HepG2 (cell line): ENCODE measurements around the gene GFPT1. TPM values are rescaled to one million over a fixed set of nuclear protein-coding genes. Genes with fewer than 3 reads are reported as not detected.

ENCODE experiments used
- DR1 ChIP-seq: sonication (generic); formaldehyde crosslinking; IDR thresholded peaks from 2 replicates; pipeline ENCODE4 v1.8.0; 2021; ENCODE audit warnings: mild to moderate bottlenecking, missing genetic modification reagents, inconsistent platforms
- HMG20B ChIP-seq: conservative IDR thresholded peaks from 2 replicates; pipeline ENCODE4 v1.6.1; 2016; ENCODE audit warnings: missing genetic modification reagents, missing compliant biosample characterization
- KLF15 ChIP-seq: sonication (generic); formaldehyde crosslinking; IDR thresholded peaks from 2 replicates; pipeline ENCODE4 v1.8.1; 2023; ENCODE audit warnings: borderline replicate concordance, mild to moderate bottlenecking, inconsistent platforms, missing genetic modification reagents, mixed read lengths
- PAWR ChIP-seq: sonication (generic); formaldehyde crosslinking; IDR thresholded peaks from 2 replicates; pipeline ENCODE4 v1.4.0; 2020; ENCODE audit warnings: missing genetic modification reagents, mild to moderate bottlenecking, borderline replicate concordance
- SALL1 ChIP-seq: sonication (generic); formaldehyde crosslinking; IDR thresholded peaks from 2 replicates; pipeline ENCODE4 v1.8.0; 2022; ENCODE audit warnings: mild to moderate bottlenecking, missing genetic modification reagents
- SALL2 ChIP-seq: sonication (generic); formaldehyde crosslinking; IDR thresholded peaks from 2 replicates; pipeline ENCODE4 v1.8.1; 2023; ENCODE audit warnings: mild to moderate bottlenecking, missing genetic modification reagents, inconsistent platforms
- ZNF230 ChIP-seq: sonication (generic); formaldehyde crosslinking; IDR thresholded peaks from 2 replicates; pipeline ENCODE4 v1.4.0; 2020; ENCODE audit warnings: mild to moderate bottlenecking, missing genetic modification reagents
- ZNF335 ChIP-seq: sonication (generic); formaldehyde crosslinking; IDR thresholded peaks from 2 replicates; pipeline ENCODE4 v1.4.0; 2020; ENCODE audit warnings: missing genetic modification reagents
- ZNF430 ChIP-seq: sonication (generic); formaldehyde crosslinking; IDR thresholded peaks from 2 replicates; pipeline ENCODE4 v1.9.0; 2021; ENCODE audit warnings: mild to moderate bottlenecking, missing genetic modification reagents
- ZNF678 ChIP-seq: sonication (generic); formaldehyde crosslinking; IDR thresholded peaks from 2 replicates; pipeline ENCODE4 v1.4.0; 2020; ENCODE audit warnings: mild to moderate bottlenecking, missing genetic modification reagents
- polyA plus RNA-seq, 8 experiments: library from polyadenylated mRNA; depleted of rRNA in 3 of 8; stranded (reverse) in 7 of 8; unstranded in 1 of 8; fragments of >200 nt; fragmentation: Illumina TruSeq in 4 of 8; extraction: Trizol in 4 of 8; gene quantifications; 2 replicates each; pipeline versions ENCODE4 v1.2.1 to v1.2.3, GENCODE V29; 2011 to 2016; ENCODE audit warnings: low read depth in 4 of 8, missing spikeins in 1 of 8, mixed read lengths in 1 of 8; ENCODE audit not compliant: insufficient read depth in 1 of 8
- total RNA-seq, 5 experiments: library from RNA; depleted of rRNA; stranded (reverse); fragments of >200 nt; fragmentation: Illumina TruSeq; extraction: Trizol; gene quantifications; 2 replicates each; pipeline ENCODE4 v1.2.3, GENCODE V29; 2016; ENCODE audit warnings: low read depth in 1 of 5
- TF ChIP-seq, protein P1 (sequence below): sonication (generic); formaldehyde crosslinking; IDR thresholded peaks from 2 replicates; pipeline ENCODE4 v1.4.0; 2020; ENCODE audit warnings: mild to moderate bottlenecking, missing genetic modification reagents
- TF ChIP-seq, protein P2 (sequence below): fragments of 450-650 bp; IDR thresholded peaks from 2 replicates; pipeline ENCODE4 v1.6.1; 2016
- TF ChIP-seq, protein P3 (sequence below): sonication (generic); formaldehyde crosslinking; IDR thresholded peaks from 2 replicates; pipeline ENCODE4 v1.4.0; 2020; ENCODE audit warnings: missing genetic modification reagents
- TF ChIP-seq, protein P4 (sequence below): sonication (generic); formaldehyde crosslinking; IDR thresholded peaks from 2 replicates; pipeline ENCODE4 v1.4.0; 2020; ENCODE audit warnings: mild to moderate bottlenecking, missing genetic modification reagents, borderline replicate concordance
- TF ChIP-seq, protein P5 (sequence below): sonication (generic); formaldehyde crosslinking; IDR thresholded peaks from 2 replicates; pipeline ENCODE4 v1.5.0; 2020; ENCODE audit warnings: missing genetic modification reagents
- TF ChIP-seq, protein P6 (sequence below): sonication (generic); formaldehyde crosslinking; IDR thresholded peaks from 2 replicates; pipeline ENCODE4 v1.4.0; 2020; ENCODE audit warnings: missing genetic modification reagents

Gene GFPT1
- total and polyA plus RNA-seq, 2 of the 13 experiments (the other 11 are each of a cell fraction or from before 2014, with no cell fraction given): 24.0 to 84.9 TPM

DNA sequence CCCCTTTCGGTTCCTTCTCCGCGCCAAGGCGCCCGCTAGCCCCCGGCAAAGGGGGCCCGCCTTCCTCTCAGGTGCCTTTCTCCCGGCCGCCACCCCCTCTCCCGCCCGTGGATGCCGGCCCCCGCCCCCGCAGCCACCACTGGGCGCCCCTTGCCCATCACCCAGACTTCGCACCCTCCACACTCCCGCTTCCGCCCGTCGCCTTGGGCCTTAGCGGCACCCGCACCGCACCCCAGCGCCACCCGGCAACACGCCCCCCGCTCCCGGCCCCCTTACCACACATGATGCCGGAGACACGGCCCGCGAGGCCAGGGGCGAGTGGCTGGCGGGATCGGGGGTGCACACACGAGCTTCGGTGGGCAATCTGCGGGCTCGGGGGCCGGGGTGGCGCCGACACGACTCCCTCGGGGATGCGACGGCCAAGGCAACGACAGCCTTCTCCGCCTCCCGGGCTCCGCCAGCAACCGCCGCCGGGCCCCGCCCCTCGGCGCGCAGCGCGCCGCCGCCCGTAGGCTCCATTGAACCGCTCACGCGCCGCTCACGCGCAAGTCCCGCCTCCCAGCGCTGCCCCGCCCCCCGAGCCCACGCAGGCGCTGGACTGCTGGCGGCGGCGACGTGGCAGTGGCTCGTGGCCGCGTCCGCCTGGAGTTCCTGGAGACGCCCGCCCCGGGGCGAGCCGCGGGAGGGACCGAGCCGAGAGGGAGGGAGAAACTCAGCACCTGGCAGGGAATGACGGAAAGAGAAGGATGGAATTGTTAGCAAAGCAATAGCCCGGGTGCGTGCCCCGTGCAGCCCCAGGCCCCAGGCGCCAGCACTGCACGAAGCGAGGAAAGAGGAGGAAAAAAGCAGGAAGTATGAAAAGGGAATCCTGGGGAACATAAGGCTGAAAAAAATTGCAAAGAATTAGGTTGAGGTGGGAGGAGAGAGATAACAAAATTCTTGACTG is at the start of gene GFPT1 (continued):
- TF ChIP-seq KLF15 (CRISPR knock-in tag): peak; percentile 55; the same call in 1 of the 2 replicates
- TF ChIP-seq, protein P1, sequence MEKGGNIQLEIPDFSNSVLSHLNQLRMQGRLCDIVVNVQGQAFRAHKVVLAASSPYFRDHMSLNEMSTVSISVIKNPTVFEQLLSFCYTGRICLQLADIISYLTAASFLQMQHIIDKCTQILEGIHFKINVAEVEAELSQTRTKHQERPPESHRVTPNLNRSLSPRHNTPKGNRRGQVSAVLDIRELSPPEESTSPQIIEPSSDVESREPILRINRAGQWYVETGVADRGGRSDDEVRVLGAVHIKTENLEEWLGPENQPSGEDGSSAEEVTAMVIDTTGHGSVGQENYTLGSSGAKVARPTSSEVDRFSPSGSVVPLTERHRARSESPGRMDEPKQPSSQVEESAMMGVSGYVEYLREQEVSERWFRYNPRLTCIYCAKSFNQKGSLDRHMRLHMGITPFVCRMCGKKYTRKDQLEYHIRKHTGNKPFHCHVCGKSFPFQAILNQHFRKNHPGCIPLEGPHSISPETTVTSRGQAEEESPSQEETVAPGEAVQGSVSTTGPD (CRISPR knock-in tag): no peak
- TF ChIP-seq ZNF430 (CRISPR knock-in tag): peak; percentile 86
- peak; percentile 92 for TF ChIP-seq SALL2 (CRISPR knock-in tag)
- TF ChIP-seq, protein P2, sequence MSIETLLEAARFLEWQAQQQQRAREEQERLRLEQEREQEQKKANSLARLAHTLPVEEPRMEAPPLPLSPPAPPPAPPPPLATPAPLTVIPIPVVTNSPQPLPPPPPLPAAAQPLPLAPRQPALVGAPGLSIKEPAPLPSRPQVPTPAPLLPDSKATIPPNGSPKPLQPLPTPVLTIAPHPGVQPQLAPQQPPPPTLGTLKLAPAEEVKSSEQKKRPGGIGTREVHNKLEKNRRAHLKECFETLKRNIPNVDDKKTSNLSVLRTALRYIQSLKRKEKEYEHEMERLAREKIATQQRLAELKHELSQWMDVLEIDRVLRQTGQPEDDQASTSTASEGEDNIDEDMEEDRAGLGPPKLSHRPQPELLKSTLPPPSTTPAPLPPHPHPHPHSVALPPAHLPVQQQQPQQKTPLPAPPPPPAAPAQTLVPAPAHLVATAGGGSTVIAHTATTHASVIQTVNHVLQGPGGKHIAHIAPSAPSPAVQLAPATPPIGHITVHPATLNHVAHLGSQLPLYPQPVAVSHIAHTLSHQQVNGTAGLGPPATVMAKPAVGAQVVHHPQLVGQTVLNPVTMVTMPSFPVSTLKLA: peak; percentile 29; the same call in 1 of the 2 replicates
- peak; percentile 64 for TF ChIP-seq DR1 (CRISPR knock-in tag)
- TF ChIP-seq, protein P3, sequence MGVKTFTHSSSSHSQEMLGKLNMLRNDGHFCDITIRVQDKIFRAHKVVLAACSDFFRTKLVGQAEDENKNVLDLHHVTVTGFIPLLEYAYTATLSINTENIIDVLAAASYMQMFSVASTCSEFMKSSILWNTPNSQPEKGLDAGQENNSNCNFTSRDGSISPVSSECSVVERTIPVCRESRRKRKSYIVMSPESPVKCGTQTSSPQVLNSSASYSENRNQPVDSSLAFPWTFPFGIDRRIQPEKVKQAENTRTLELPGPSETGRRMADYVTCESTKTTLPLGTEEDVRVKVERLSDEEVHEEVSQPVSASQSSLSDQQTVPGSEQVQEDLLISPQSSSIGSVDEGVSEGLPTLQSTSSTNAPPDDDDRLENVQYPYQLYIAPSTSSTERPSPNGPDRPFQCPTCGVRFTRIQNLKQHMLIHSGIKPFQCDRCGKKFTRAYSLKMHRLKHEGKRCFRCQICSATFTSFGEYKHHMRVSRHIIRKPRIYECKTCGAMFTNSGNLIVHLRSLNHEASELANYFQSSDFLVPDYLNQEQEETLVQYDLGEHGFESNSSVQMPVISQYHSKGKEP (CRISPR knock-in tag): peak; percentile 54
- TF ChIP-seq ZNF230: peak; percentile 76; the same call in 1 of the 2 replicates
- TF ChIP-seq, protein P4, sequence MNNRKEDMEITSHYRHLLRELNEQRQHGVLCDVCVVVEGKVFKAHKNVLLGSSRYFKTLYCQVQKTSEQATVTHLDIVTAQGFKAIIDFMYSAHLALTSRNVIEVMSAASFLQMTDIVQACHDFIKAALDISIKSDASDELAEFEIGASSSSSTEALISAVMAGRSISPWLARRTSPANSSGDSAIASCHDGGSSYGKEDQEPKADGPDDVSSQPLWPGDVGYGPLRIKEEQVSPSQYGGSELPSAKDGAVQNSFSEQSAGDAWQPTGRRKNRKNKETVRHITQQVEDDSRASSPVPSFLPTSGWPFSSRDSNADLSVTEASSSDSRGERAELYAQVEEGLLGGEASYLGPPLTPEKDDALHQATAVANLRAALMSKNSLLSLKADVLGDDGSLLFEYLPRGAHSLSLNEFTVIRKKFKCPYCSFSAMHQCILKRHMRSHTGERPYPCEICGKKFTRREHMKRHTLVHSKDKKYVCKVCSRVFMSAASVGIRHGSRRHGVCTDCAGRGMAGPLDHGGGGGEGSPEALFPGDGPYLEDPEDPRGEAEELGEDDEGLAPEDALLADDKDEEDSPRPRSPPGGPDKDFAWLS (CRISPR knock-in tag): peak; percentile 88; the same call in 1 of the 2 replicates
- TF ChIP-seq, protein P5, sequence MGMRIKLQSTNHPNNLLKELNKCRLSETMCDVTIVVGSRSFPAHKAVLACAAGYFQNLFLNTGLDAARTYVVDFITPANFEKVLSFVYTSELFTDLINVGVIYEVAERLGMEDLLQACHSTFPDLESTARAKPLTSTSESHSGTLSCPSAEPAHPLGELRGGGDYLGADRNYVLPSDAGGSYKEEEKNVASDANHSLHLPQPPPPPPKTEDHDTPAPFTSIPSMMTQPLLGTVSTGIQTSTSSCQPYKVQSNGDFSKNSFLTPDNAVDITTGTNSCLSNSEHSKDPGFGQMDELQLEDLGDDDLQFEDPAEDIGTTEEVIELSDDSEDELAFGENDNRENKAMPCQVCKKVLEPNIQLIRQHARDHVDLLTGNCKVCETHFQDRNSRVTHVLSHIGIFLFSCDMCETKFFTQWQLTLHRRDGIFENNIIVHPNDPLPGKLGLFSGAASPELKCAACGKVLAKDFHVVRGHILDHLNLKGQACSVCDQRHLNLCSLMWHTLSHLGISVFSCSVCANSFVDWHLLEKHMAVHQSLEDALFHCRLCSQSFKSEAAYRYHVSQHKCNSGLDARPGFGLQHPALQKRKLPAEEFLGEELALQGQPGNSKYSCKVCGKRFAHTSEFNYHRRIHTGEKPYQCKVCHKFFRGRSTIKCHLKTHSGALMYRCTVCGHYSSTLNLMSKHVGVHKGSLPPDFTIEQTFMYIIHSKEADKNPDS (CRISPR knock-in tag): peak; percentile 38; the same call in 1 of the 2 replicates
- TF ChIP-seq ZNF335: no peak
- peak; percentile 41; the same call in 1 of the 2 replicates for TF ChIP-seq PAWR (CRISPR knock-in tag)
- TF ChIP-seq ZNF678: peak; percentile 95
- TF ChIP-seq, protein P6, sequence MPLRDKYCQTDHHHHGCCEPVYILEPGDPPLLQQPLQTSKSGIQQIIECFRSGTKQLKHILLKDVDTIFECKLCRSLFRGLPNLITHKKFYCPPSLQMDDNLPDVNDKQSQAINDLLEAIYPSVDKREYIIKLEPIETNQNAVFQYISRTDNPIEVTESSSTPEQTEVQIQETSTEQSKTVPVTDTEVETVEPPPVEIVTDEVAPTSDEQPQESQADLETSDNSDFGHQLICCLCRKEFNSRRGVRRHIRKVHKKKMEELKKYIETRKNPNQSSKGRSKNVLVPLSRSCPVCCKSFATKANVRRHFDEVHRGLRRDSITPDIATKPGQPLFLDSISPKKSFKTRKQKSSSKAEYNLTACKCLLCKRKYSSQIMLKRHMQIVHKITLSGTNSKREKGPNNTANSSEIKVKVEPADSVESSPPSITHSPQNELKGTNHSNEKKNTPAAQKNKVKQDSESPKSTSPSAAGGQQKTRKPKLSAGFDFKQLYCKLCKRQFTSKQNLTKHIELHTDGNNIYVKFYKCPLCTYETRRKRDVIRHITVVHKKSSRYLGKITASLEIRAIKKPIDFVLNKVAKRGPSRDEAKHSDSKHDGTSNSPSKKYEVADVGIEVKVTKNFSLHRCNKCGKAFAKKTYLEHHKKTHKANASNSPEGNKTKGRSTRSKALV (CRISPR knock-in tag): peak; percentile 78
- TF ChIP-seq SALL1 (CRISPR knock-in tag): peak; percentile 87
- no peak for TF ChIP-seq HMG20B
